Nephron progenitor cell (in vitro differentiated cells): ENCODE data around the gene RASSF8.

Source experiments
- DNase-seq: peaks from one replicate; pipeline ENCODE4 v3.0.0; 2021
- H3K27ac Mint-ChIP-seq: 2 replicates; pipeline ENCODE4 v1.8.0; 2021; ENCODE audit warnings: mild to moderate bottlenecking, moderate library complexity, mixed read lengths
- H3K27me3 Mint-ChIP-seq: 2 replicates; pipeline ENCODE4 v1.8.0; 2021; ENCODE audit warnings: mild to moderate bottlenecking, low read depth, mixed read lengths; ENCODE audit not compliant: poor library complexity
- H3K36me3 Mint-ChIP-seq: 2 replicates; pipeline ENCODE4 v1.8.0; 2021; ENCODE audit warnings: low read depth, mixed read lengths
- H3K4me1 Mint-ChIP-seq: 2 replicates; pipeline ENCODE4 v1.8.0; 2021; ENCODE audit warnings: mixed read lengths
- H3K4me3 Mint-ChIP-seq: 2 replicates; pipeline ENCODE4 v1.8.0; 2021; ENCODE audit warnings: mild to moderate bottlenecking, moderate library complexity, mixed read lengths
- H3K9me3 Mint-ChIP-seq: 2 replicates; pipeline ENCODE4 v1.8.0; 2021; ENCODE audit warnings: mild to moderate bottlenecking, moderate library complexity, mixed read lengths
- CTCF ChIP-seq: fragments of 200-600 bp; sonication (generic); IDR thresholded peaks from 2 replicates; pipeline ENCODE4 v1.5.0; 2021; ENCODE audit warnings: antibody characterized with exemption

The RASSF8 gene

GRCh38 chr12:25957793-25958427 lies 572 bp upstream of the RASSF8 start:
- H3K36me3 Mint-ChIP-seq: peaks cover 29% of the 10 kb centered on the region
- H3K27ac Mint-ChIP-seq: peak overlapping the region; percentile 99
- no peak for TF ChIP-seq CTCF
- H3K27me3 Mint-ChIP-seq: peaks cover 4% of the 10 kb centered on the region
- peak; percentile 4 for DNase-seq
- H3K4me3 Mint-ChIP-seq: peak overlapping the region; percentile 91
- H3K9me3 Mint-ChIP-seq: peaks cover 3% of the 10 kb centered on the region
- peaks cover 51% of the 10 kb centered on the region for H3K4me1 Mint-ChIP-seq

- TF ChIP-seq CTCF: no peak
- DNase-seq: peak; percentile 11
- peaks cover 7% of the 10 kb centered on the region for H3K9me3 Mint-ChIP-seq
- H3K27ac Mint-ChIP-seq: peak overlapping the region; percentile 98
- H3K4me1 Mint-ChIP-seq: peaks cover 59% of the 10 kb centered on the region
- peaks cover 4% of the 10 kb centered on the region for H3K27me3 Mint-ChIP-seq
- H3K4me3 Mint-ChIP-seq: peak overlapping the region; percentile 97
- H3K36me3 Mint-ChIP-seq: peaks cover 32% of the 10 kb centered on the region
Observed at GRCh38 chr12:25959071-25959961, 834 bp downstream of the RASSF8 start.

- H3K27me3 Mint-ChIP-seq: peaks cover 4% of the 10 kb centered on the region
- H3K4me1 Mint-ChIP-seq: peaks cover 59% of the 10 kb centered on the region
- peak overlapping the region; percentile 97 for H3K4me3 Mint-ChIP-seq
- H3K9me3 Mint-ChIP-seq: peaks cover 5% of the 10 kb centered on the region
- no peak overlapping the region for H3K27ac Mint-ChIP-seq
- peak; percentile 10 for DNase-seq
- peaks cover 26% of the 10 kb centered on the region for H3K36me3 Mint-ChIP-seq
- TF ChIP-seq CTCF: no peak
Observed at GRCh38 chr12:25960143-25960542, 1.7 kb downstream of the RASSF8 start.

- H3K27ac Mint-ChIP-seq: no peak overlapping the region
- no peak for DNase-seq
- H3K27me3 Mint-ChIP-seq: peaks cover 4% of the 10 kb centered on the region
- peak overlapping the region; percentile 97 for H3K4me3 Mint-ChIP-seq
- peaks cover 25% of the 10 kb centered on the region for H3K36me3 Mint-ChIP-seq
- peaks cover 59% of the 10 kb centered on the region for H3K4me1 Mint-ChIP-seq
- TF ChIP-seq CTCF: no peak
- H3K9me3 Mint-ChIP-seq: peaks cover 9% of the 10 kb centered on the region
Observed at GRCh38 chr12:25960961-25961360, 2.5 kb downstream of the RASSF8 start.

- H3K36me3 Mint-ChIP-seq: peaks cover 21% of the 10 kb centered on the region
- H3K27me3 Mint-ChIP-seq: peaks cover 4% of the 10 kb centered on the region
- no peak for TF ChIP-seq CTCF
- DNase-seq: no peak
- peaks cover 48% of the 10 kb centered on the region for H3K4me1 Mint-ChIP-seq
- H3K4me3 Mint-ChIP-seq: no peak overlapping the region
- H3K9me3 Mint-ChIP-seq: peaks cover 9% of the 10 kb centered on the region
- no peak overlapping the region for H3K27ac Mint-ChIP-seq
Observed at GRCh38 chr12:25962932-25963525, 4.5 kb downstream of the RASSF8 start.
